Heart left ventricle (tissue), 16 donors: ENCODE data around the gene RARRES1. TPM values are rescaled to one million over a fixed set of nuclear protein-coding genes. Genes with fewer than 3 reads are reported as not detected.
A peak's percentile ranks its signal among the peaks of the same experiment; 100 is the strongest.

Experiments used
- ATAC-seq, 4 donors: fragments of 200-7000 bp; cut with Tn5 transposase; one replicate each; pipeline ENCODE4 v1.9.1; 2020 to 2022; ENCODE audit warnings: moderate library complexity in 4 of 4, mild to moderate bottlenecking in 3 of 4, moderate number of reproducible peaks in 1 of 4
- DNase-seq, 5 donors: peaks; one replicate each; pipeline ENCODE4 v3.0.0-alpha.2; 2020
- H3K27ac ChIP-seq, 12 donors: fragments of 200-600 bp; sonication (generic) in 4 of 12; one replicate each; pipeline versions ENCODE4 v1.5.0 to v1.8.0; 2016 to 2022; ENCODE audit warnings: mild to moderate bottlenecking in 2 of 12
- H3K27me3 ChIP-seq, 9 donors: fragments of 200-600 bp; sonication (generic) in 2 of 9; one replicate each; pipeline versions ENCODE4 v1.5.1 to v1.8.0; 2016 to 2022; ENCODE audit warnings: mild to moderate bottlenecking in 3 of 9
- H3K36me3 ChIP-seq, 9 donors: fragments of 200-600 bp; sonication (generic) in 2 of 9; one replicate each; pipeline versions ENCODE4 v1.5.0 to v1.8.0; 2018 to 2022; ENCODE audit warnings: mild to moderate bottlenecking in 2 of 9
- H3K4me1 ChIP-seq, 12 donors: fragments of 200-600 bp; sonication (generic) in 4 of 12; one replicate each; pipeline versions ENCODE4 v1.5.0 to v1.8.0; 2016 to 2022; ENCODE audit warnings: mild to moderate bottlenecking in 3 of 12
- H3K4me3 ChIP-seq, 12 donors: fragments of 200-600 bp; sonication (generic) in 4 of 12; one replicate each; pipeline versions ENCODE4 v1.5.0 to v1.8.0; 2017 to 2022; ENCODE audit warnings: mild to moderate bottlenecking in 9 of 12, moderate library complexity in 4 of 12
- H3K9me3 ChIP-seq, 12 donors: fragments of 200-600 bp; sonication (generic) in 4 of 12; one replicate each; pipeline versions ENCODE4 v1.5.0 to v1.8.0; 2016 to 2022; ENCODE audit warnings: mild to moderate bottlenecking in 1 of 12
- POLR2A ChIP-seq, 2 donors: fragments of 450-650 bp; IDR thresholded peaks; one replicate each; pipeline ENCODE4 v1.6.1; 2017; ENCODE audit warnings: antibody characterized with exemption in 2 of 2, mild to moderate bottlenecking in 2 of 2, moderate library complexity in 2 of 2
- WGBS, 4 donors: extraction: QIAGEN DNeasy Blood & Tissue Kit in 2 of 4; methylation state at CpG; one replicate each; pipeline versions ENCODE4 v1.1.5 to v1.1.7; 2013 to 2018; 5-methylcytosine and 5-hydroxymethylcytosine counted together
- intact Hi-C, 10 donors: fragments of 100-400 bp; cut with DNase I; formaldehyde crosslinking; loops; one replicate each; pipeline versions ENCODE4 v1.11.1 to v1.14.2; 2022
- polyA plus RNA-seq, 2 donors: library from polyadenylated mRNA; stranded (reverse); fragments of 200-250 nt; gene quantifications; one replicate each; pipeline ENCODE4 v1.2.3, GENCODE V29; 2013
- total RNA-seq, 9 donors: library from RNA; depleted of rRNA in 2 of 9; stranded (reverse); fragments of >200 nt in 2 of 9; fragmentation: NEBNext Ultra II Directional in 3 of 9; extraction: Animal tissue kit (Norgen Biotek cat#: 25700) in 3 of 9; gene quantifications; one replicate each; pipeline versions ENCODE4 v1.1.0 to v1.2.4, GENCODE V29; 2016 to 2023
- TF ChIP-seq, protein P1 (sequence below), 12 donors: fragments of 200-600 bp; sonication (generic) in 4 of 12; IDR thresholded peaks; one replicate each; pipeline versions ENCODE4 v1.5.0 to v1.8.0; 2018 to 2022; ENCODE audit warnings: antibody characterized with exemption in 12 of 12, mild to moderate bottlenecking in 5 of 12
- donor health status: ischemic (EF 13 %, LVEDD 7.1; RV severe dilation, severe dysfunction).
- donor health status: healthy with polysubstance abuse.
- donor health status: DM: no; HTN: yes; CAD: no.
- donor health status: DM: no; HTN: no; CAD: no.
- donor health status: ischemic (EF 25% LVEDD 6.9; RV normal size, moderate dysfunction).
- donor health status: ischemic (EF 25% LVEDD 5.7; RV mildly dilated, moderate dysfunction).
- donor health status: healthy.
- donor health status: DM: yes; HTN: yes; CAD: no.
- donor health status: ischemic (EF 35%, LVEDD 5.7; RV mildly dilated, moderate dysfunction).
- donor health status: nonischemic (EF 11% LVEDD 7.7; RV severe dilation, severe dysfunction).
- donor health status: DM: yes; HTN: yes; CAD: no.
- donor health status: PGD.
- donor health status: ischemic (EF 29% LVEDD 5.4; RV normal size, mild dysfunction).
- donor health status: nonischemic (EF 23%, LVEDD 6.1; RV moderate dilation, normal function).

Gene RARRES1
- total and polyA plus RNA-seq, 11 donors = 0.63 to 69.4 (median 3.6) TPM

DNA sequence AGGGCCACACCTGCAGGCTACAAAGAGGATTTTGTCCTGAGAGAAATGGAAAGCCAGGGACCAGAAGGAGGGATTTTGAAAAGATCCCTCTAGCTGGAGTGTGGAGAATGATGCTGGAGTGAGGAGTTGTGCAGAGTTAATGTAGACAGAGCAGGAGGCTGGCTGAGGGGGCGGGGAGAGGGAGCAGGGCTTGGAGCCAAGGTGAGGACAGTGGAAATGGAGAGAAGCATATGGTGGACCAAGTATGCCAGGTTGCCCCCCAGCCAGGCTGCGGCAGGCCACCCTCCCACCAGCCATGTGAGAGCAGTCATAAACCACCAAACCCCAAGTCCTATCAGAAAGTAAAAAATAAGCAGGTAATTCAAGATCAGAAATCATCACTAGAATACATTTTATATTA, 14.7 kb downstream of the RARRES1 start:
- no peaks in the 10 kb centered on the region for H3K9me3 ChIP-seq
- intact Hi-C loops = loop anchor here in 1 of 10 donors (5.0 kb wide), 1 partner anchor 45 kb away; the partner anchor contains the start of gene LXN
- no peak overlapping the region for H3K4me3 ChIP-seq
- no peaks in the 10 kb centered on the region for H3K27me3 ChIP-seq
- no peak for DNase-seq
- H3K4me1 ChIP-seq = peaks cover 0 to 46% (median 25%) of the 10 kb centered on the region in 12 donors
- WGBS, 4 donors = 93 to 98% (median 95%) methylated on average over 2 of the region's 2 CpGs
- no peak for TF ChIP-seq POLR2A (IDR thresholded peaks at IDR 0.05)
- TF ChIP-seq, protein P1, sequence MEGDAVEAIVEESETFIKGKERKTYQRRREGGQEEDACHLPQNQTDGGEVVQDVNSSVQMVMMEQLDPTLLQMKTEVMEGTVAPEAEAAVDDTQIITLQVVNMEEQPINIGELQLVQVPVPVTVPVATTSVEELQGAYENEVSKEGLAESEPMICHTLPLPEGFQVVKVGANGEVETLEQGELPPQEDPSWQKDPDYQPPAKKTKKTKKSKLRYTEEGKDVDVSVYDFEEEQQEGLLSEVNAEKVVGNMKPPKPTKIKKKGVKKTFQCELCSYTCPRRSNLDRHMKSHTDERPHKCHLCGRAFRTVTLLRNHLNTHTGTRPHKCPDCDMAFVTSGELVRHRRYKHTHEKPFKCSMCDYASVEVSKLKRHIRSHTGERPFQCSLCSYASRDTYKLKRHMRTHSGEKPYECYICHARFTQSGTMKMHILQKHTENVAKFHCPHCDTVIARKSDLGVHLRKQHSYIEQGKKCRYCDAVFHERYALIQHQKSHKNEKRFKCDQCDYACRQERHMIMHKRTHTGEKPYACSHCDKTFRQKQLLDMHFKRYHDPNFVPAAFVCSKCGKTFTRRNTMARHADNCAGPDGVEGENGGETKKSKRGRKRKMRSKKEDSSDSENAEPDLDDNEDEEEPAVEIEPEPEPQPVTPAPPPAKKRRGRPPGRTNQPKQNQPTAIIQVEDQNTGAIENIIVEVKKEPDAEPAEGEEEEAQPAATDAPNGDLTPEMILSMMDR (IDR thresholded peaks at IDR 0.05) = no peak
- no peak for ATAC-seq
- H3K27ac ChIP-seq = peak overlapping the region in 2 of 12 donors; percentile 28 to 44
- peaks cover 0 to 4% (median 0%) of the 10 kb centered on the region in 9 donors for H3K36me3 ChIP-seq

DNA sequence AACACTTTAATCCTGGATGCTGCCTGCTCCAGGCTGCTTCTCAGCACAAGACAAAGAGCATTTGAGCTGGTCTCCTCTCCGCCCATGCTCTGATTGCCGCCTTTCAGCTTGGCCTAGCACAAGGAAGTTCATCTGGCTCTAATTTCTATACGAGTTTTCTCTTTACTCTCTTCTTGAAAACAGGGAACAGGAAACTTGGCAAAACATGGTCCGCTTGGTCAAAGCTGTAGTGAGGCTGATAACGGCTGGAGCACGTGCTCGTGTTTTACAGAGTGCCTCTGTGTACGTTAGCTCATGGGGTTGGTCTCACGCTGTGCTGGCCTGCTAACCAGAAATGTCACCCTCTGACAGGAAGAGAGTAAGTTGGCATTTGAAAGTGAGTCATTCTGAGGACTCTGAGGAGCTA, 19.2 kb downstream of the RARRES1 start:
- H3K9me3 ChIP-seq = no peaks in the 10 kb centered on the region
- DNase-seq = peak in 3 of 5 donors; percentile 25 to 70 (median 59)
- 24 to 55% (median 28%) methylated on average over 9 of the region's 9 CpGs for WGBS, 4 donors
- intact Hi-C loops = no loop called here
- peak; percentile 81 to 92 (median 88) for ATAC-seq
- TF ChIP-seq, protein P1 (IDR thresholded peaks at IDR 0.05) = no peak
- TF ChIP-seq POLR2A (IDR thresholded peaks at IDR 0.05) = no peak
- H3K36me3 ChIP-seq = peaks cover 0 to 26% (median 8%) of the 10 kb centered on the region in 9 donors
- no peak overlapping the region for H3K4me3 ChIP-seq
- H3K27ac ChIP-seq = peak overlapping the region in 9 of 12 donors; percentile 0 to 85 (median 29)
- H3K27me3 ChIP-seq = no peaks in the 10 kb centered on the region
- H3K4me1 ChIP-seq = peaks cover 0 to 68% (median 25%) of the 10 kb centered on the region in 12 donors

DNA sequence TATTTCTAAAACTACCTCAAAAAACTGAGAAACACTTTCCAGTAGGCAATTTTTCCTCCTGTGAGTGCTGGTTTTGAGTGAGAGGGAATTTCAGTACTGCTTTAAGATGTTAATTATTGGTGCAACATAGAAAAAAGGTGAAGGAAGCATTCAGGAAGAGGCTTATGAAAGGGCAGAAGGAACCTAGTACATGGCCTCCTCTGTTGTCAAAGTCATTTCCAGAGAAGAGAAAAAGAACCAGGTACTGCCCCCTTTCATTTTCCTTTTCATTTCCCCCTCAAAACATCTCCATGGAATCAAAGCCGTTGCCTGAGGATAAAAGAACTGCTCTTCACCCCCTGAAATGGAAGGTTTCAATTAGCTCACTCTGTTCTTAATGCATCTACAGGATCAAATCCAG, 19.8 kb downstream of the RARRES1 start:
- H3K36me3 ChIP-seq = peaks cover 0 to 32% (median 10%) of the 10 kb centered on the region in 9 donors
- intact Hi-C loops = no loop called here
- DNase-seq (no peak), ATAC-seq (no peak)
- peaks cover 0 to 63% (median 23%) of the 10 kb centered on the region in 12 donors for H3K4me1 ChIP-seq
- WGBS, 4 donors = 55 to 75% (median 68%) methylated on average over 1 of the region's 1 CpG
- no peak overlapping the region for H3K4me3 ChIP-seq
- peak overlapping the region in 10 of 12 donors; percentile 0 to 85 (median 40) for H3K27ac ChIP-seq
- H3K27me3 ChIP-seq = no peaks in the 10 kb centered on the region
- no peaks in the 10 kb centered on the region for H3K9me3 ChIP-seq
- TF ChIP-seq POLR2A (IDR thresholded peaks at IDR 0.05) = no peak
- TF ChIP-seq, protein P1 (IDR thresholded peaks at IDR 0.05) = no peak

DNA sequence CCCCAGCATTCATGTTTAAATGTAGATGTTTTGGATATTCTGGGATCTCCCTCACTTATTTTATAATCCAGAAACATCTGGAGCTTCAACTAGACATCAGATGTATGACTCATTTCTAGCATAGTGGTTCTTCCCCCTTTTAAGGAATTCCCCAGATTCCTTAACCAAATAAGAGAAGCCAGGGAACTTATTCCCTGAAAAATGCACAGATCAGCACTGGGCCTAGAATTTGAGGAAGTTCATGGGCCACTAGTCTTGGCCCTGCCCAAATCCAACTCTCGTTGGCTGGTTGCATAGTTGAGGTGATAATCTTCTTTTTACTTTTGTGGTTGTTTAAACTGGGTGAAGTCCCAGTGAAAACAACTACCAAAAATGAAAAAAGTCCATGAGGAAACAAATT, 20.4 kb downstream of the RARRES1 start:
- peak in 3 of 4 donors; percentile 47 to 64 (median 48) for ATAC-seq
- peaks cover 0 to 57% (median 21%) of the 10 kb centered on the region in 12 donors for H3K4me1 ChIP-seq
- peaks cover 0 to 38% (median 10%) of the 10 kb centered on the region in 9 donors for H3K36me3 ChIP-seq
- no peak overlapping the region for H3K4me3 ChIP-seq
- intact Hi-C loops = no loop called here
- WGBS, 4 donors = 36 to 73% (median 62%) methylated on average over 1 of the region's 1 CpG
- no peaks in the 10 kb centered on the region for H3K9me3 ChIP-seq
- peak overlapping the region in 6 of 12 donors; percentile 2 to 85 (median 40) for H3K27ac ChIP-seq
- no peak for TF ChIP-seq POLR2A (IDR thresholded peaks at IDR 0.05)
- TF ChIP-seq, protein P1 (IDR thresholded peaks at IDR 0.05) = no peak
- DNase-seq = no peak
- no peaks in the 10 kb centered on the region for H3K27me3 ChIP-seq
